ENCODE measurements around the gene ZBTB20. TPM values are rescaled to one million over a fixed set of nuclear protein-coding genes. Genes with fewer than 3 reads are reported as not detected.

The ZBTB20 gene
- total RNA-seq, 1 donor from 2014 or later, result 13.9 TPM

DNA sequence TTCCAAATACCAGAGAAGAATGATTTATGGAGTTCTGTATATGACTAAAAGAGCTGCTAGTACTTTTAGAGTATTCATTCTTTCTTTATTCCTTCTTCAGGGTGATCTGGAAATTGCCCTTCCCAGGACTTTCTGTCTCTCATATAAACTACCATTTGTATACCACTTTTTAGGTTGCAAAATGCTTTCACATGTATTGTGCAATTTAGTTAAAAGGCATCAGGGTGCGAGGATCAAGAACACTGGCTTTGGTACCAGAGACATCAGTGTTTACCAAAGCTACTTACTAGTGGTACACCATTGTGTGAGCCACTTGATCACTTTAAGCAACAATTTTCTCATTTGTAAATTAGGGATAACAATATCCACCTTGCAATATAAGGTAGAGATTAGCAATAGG lies 601.9 kb downstream of the ZBTB20 start:
- no peak for DNase-seq (ENCODE audit: low read depth in 2 of 2)

DNA sequence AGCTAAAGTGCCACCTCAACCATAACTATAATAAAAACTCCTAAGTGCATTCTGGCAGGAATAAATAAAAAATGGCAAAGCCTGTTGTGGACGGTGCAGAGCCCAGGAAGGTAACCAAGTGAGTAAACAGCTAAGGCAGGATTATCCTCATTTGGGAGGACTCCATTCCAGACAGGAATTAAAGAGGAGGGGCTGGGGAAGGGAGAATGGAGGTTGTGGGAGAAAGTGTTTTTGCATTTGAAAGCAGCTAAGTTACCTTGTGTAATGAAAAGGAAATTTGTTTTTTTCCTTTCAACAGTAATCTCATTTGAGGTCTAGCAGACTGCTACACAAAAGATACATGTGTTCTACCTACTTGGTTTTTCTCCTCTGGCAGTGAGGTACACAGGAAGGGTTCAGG lies 604.7 kb downstream of the ZBTB20 start:
- DNase-seq (ENCODE audit: low read depth in 2 of 2), result no peak

DNA sequence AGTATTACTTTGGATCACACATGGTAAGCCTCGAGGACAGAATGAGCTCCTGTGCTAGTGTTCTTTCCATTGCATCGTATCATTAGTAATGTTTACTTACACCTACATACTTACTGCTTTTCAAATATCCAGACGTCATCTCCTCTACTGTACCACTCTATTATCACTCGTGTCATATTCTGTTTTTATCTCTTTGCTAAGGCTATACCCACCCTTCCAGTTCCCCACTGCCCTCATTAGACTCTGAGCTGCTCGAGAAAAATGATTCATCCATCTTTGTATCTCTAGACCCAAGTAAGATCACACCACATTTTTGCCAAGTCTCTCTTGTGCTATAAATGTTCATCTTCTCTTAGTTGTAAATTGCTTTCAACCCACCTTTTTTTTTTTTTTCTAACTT lies 607.6 kb downstream of the ZBTB20 start:
- no peak for DNase-seq (ENCODE audit: low read depth in 2 of 2)

DNA sequence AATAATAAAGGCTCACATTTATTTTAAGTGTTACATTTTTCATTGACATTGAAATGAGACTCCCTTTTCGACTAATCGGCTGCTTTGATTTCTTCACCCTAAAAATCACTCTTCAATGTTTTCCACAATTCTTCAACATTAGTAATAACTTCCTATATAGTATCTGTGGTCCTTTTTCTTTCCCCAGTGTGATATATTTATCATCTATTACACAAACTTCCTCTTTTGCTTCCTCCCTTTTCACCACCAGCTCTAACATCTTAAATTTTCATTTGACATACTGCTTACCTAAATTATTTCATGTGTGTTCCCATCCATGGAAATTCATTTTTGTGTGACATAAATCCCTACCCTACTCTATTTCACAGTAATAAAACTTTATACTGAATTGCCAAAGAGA lies 608.9 kb downstream of the ZBTB20 start:
- DNase-seq (ENCODE audit: low read depth in 2 of 2), result no peak

DNA sequence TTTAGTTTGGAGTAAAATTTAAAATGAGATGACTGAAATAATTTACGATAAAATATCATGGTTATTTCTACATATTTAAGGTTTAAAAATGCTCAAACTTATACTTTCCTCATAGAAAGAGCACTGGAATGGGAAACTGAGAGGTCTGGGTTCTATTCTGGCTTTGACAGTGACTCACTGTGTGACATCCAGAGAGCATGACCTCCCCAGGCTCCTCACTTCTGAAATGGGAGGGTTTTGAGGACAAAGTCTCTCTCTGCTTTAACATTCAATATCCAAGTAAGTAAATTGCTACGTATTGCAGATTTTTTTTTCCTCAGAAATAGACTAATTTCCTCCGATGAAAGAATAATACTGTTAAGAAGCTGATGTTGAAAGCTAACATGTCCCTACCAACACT lies 618.6 kb downstream of the ZBTB20 start:
- DNase-seq (ENCODE audit: low read depth in 2 of 2), result no peak

DNA sequence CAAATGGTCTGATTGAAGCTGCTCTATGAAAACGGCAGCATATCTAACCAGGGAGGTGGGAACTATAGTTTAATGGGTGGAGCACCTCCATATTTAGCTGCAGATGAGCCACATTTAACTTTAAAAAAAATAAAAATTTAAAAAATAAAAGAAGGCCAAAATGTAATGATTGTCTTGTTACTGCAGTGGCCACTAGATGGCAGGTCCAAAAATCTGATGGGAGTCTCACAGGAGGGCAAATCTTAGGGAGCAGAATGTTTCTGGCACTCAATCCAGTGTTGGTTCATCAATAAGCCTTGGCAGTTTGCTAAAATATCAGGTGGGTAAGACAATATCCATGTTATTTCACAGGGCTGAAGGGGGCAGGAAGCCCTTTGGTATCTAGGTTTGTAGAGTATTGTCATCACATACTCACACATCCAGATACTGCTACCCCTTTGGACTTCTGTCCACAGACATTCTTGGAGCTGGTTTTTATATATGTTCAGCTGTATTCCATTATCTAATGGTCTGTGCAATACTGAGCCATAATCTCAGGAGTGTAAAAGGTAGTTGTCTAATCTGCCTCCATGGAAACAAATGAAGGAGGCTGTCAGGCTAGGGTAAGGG lies 619.9 kb downstream of the ZBTB20 start:
- peak; percentile 37 to 40 for DNase-seq (ENCODE audit: low read depth in 2 of 2)

DNA sequence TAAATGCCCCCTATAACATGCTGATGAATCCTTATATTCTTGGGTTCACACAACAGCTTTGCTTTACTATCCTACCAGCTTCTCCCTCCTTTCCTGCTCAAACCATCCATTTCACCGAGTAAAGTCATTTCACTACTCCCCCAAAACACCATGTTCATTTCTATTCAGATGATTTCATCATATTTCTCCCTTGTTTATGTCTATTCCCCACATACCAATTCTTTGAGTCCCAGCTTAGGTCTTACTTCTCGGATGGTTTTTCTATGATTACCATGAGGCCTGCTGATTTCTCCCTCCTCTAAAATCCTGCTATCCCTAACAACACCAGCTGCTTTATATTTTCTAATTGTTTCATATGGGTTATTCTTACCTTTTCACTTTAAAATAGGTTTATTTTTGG lies 621.8 kb downstream of the ZBTB20 start:
- no peak for DNase-seq (ENCODE audit: low read depth in 2 of 2)

DNA sequence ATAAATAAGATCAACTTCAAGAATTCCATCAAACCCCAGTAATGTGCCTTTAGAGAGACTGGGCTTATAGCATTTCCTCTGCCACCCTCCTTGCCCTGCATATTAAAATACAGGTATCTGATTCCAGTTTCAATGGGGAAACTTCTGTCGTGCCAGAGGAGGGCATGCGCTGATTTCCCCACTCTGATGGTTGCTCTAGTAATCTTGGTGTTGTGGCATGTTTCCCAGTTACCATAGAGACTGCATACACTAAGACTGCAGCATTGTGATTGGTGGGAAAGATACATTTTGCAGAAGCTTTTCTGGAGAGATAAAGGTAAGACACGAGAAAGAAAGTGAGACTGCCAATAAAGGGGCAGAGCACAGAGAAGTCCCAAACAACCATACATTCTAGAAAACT lies 627.7 kb downstream of the ZBTB20 start:
- peak; percentile 75 to 77 for DNase-seq (ENCODE audit: low read depth in 2 of 2)

DNA sequence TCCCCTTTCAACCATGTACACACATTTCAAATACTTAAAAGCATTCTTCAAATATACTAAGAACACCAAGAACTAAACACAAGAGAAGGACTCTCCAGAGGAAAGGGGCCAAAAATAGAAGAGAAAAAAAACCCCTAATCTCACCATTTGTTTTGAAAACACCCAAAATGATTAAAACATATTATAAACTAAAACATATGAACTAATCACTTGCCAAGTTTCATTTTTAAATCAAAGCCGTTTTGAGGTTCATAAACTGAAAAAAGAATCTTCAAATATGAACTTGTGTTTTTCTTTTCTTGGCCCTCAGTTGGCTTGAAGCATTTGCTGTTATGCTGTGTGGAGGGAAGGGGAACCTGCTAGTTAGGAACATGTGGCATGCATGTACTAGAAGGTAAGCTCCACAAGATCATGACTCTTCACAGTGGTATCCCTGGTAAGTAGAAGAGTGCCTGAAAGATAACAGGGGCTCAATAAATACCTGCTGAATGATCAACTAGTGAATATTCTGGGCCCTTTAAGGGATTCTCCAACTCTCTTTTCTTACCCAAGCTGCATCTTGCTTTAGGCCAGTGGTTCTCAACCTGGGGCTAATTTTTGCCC lies 628.8 kb downstream of the ZBTB20 start:
- DNase-seq (ENCODE audit: low read depth in 2 of 2), result no peak

DNA sequence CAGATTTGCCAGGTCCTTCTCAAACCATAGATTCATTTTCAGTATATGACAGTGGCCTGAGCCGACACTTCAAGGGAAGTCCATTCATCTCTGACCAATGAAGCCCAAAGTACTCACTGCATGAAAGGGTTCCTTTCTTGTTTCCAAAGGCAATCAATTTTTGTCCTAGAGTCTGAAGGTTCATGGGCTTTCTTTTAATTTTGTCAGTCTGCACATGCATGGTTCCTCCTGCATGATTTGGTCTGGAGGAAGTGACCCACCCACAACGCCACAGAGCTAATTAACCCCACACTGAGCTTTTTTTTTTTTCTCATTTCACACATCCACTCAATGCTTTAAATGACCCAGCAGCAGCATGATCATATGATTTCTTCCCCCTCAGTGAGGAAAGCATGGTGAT lies 636.9 kb downstream of the ZBTB20 start:
- no peak for DNase-seq (ENCODE audit: low read depth in 2 of 2)

DNA sequence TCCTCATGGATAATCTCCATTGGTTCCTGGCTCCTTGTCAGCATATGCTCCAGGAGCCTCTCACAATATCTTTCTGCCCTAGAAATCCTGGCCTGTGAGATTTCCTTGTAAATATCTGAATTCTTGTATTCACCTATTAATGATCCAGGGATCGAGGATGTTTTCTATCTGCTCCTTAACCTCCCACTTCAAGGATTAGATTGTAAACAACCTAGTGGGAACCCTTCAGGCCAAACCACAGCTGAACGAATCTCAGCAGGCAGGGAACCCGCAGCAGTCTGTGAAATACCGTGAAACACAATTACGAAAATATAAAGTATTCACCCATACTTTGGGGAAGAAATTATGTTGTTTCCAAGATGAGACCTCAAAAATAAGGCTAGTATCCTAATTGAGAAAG lies 637.3 kb downstream of the ZBTB20 start:
- DNase-seq (ENCODE audit: low read depth in 2 of 2), result no peak

DNA sequence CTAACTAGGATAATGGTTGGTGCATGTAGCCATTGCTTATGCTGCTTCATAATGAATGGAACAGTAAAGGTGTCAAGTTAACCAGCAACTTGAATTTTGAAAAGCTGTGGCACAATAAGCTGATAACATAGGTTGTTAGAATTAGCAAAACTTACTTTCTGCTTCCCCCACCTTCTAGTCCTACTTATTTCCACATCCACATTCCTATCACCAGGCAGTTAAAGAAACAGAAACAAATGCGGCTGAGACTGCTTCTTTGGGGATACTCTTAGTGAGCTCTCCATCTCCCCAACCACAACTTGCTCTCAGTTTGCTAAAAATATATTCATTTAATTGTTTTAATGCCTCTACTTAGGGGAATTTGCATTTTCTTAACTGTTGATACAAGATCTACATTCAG lies 638.1 kb downstream of the ZBTB20 start:
- DNase-seq (ENCODE audit: low read depth in 2 of 2), result no peak

DNA sequence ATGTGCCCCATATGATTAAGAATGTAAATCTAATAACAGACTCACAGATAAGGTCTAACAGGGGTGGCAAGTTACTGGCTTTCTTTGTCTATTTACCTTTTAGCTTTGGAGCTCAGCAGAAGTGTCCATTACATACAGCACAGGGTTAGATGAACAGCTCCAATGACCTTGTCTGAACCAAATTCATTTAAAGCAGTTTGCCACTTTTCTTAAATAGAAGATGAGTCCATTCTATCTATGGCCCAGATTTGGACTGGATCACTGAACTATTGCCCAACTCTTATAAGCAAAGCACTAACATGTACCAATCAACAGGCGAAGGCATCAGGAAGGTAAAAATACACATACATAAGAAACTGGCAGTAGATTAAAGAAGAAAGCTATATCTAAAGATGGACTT lies 638.9 kb downstream of the ZBTB20 start:
- no peak for DNase-seq (ENCODE audit: low read depth in 2 of 2)

DNA sequence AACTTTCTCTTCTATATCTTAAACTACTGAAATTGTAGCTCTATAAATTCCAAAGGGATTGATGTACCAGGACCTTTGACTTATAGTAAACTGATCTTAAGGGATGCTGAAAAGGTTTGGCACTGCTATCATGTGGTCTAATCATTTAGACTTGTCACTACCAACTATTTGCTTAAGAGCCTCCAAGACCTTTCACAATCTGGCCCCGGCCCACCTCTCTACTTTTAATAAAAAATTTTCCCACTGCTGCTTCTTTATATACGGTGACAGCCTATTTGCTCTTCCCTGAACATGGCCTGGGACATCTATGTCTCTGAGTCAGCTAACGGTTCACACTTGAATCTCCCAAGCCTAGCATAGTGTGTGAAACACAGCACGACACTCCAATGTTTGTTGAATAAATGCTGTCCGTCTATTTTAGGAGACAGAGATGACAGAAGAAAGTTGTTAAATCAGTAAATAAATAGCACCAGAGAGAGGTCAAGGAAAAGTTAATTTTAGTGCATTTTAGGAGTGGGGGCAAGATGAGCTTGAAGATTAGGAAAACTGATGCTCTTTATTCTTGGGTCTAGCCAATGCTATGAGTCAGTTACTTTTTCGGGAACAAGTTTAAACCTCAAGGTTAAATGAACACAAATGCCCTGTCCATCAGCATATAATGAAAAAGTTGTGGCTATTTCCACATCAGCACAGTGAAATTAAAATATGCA lies 640.3 kb downstream of the ZBTB20 start:
- DNase-seq (ENCODE audit: low read depth in 2 of 2), result no peak

DNA sequence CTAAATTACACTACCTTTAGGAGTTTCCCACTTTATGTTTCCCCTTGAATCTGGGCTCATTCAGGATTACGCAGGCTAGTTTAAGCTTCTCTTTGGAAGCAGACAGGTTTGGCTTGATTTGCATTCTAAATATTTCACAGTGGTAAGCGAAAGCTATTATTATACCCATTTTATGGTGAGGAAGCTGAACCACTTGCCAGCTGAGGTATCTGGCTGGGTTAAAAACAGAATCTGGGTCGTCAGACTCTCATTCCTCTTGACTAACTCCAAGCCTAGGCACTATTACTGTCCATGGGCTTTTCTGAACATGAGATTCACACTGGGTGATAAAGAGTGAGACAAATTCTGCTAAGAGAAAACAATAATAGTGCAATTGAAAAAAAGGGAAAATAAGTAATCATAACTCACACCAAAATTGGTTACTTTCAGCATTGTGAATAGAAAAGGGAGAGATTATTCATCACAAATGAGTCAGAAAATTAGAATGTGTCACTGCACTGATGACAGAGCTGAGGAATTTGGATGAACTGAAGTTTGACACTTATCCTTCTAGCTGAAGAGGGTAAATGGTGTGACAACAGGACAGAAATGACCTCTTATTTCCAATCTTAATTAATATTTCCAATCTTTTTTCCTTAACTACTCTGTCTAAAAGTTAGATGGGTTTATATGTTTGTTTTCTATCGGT lies 642.0 kb downstream of the ZBTB20 start:
- peak in 1 of 2 donors; percentile 41 for DNase-seq (ENCODE audit: low read depth in 2 of 2)

DNA sequence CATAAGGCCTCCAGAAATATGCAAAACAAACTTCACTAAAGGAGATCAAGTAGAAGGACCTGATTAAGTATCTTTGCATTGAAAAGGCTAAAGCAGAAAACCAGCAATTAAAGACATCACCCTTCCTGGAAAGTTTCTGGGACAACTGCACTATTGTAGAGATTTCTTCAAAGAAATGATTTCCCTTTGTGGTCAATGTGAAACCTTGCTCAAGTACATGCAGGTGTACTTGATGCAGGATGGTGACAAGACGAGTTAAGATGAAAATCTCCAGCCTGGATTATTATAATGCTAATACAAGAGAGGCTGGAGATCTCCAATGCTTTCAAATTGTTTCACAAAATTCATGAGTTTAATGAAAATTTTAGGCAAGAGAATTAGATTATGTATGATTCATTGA lies 644.9 kb downstream of the ZBTB20 start:
- DNase-seq (ENCODE audit: low read depth in 2 of 2), result no peak

DNA sequence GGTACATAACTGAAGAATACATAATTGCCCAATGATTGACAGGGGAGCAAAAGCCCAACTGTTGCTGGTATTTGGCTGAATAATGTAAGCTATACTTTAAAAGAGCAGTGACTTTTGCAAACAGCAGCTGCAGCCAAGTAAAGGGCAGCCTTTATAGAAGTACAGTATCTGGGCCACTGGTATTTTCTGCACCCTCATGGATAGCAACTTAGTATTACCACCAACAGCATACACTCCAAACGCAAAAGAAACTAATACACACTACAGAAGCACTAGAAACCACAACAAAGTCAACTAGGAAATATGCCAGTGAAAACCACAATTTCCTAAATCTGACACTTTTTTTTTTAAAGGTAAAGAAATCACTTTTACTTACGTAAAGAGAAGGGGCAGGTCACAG lies 647.1 kb downstream of the ZBTB20 start:
- DNase-seq (ENCODE audit: low read depth in 2 of 2), result peak in 1 of 2 donors; percentile 44

DNA sequence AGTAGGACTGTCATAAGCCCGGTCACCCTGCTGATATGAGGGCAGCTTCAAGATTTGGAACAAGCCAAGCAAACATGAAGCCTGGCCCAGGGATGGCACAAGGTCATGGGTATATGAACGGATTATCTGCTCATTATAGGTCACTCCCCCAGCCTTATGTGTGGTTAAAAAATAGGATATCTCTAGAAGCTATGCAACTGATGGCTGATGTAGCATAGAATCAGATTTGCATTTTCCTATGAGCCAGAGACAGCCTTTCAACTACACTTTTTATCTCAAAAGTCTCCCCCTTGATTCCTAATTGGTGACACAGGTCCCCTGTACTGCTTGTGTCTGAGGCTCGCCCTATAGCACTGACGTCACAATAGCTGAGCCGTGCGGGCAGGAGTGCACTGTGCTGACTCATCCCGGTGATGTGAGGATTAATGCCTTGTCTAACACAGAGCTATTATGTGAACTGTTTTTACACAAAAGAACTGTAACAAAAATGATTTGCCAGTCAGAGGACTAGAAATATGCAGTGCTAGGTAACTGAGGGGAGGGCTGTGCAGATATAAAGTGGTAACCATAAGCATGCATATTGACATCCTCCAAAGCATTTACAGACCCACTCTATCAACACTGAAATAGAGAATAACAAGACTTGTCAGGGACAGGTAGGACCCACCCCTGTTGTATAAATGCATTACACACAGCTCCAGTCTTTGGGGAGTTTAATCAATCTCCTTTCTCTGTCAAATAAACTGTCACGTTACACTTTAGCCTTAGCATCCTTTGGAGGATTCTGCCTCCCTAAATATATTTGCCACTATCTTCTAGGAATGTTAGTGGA lies 648.3 kb downstream of the ZBTB20 start:
- DNase-seq (ENCODE audit: low read depth in 2 of 2), result peak; percentile 89 to 91

DNA sequence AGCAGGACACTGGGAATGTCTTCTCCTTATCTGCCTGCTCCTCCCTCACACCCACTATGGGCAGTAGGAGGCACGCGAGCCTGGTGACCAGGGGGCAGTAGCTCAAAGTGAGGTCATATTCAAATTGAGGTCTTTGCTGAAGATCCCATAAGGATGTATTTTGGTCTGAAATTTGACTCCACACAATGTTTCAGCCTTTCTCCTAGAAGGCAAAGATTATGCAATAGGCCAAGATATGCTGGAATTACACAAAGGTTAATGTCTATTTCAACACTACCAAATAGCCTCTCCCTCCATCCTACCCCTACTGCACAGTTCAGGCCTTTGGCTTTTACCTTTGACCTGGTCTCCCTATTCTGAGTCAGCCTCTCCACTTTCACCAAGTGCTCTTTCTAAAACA lies 650.2 kb downstream of the ZBTB20 start:
- no peak for DNase-seq (ENCODE audit: low read depth in 2 of 2)

DNA sequence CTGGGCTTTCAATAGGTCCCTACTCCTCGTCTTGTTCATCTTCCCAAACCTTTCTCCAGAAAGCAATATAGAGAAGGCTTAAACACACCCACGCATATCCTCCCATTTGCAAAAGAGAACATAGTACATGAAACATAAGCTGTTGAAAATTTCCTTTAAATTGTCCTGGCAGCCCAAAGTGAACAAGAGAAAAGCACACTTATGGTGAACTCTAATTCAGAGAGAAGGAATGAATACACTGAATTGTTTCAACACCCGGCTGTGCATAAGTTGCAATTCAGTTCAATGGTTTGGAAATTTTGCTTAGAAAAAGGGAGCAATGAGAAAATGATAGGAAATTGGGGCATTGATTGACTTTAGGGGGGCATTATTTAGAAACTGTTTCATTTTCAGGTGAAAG lies 650.6 kb downstream of the ZBTB20 start:
- DNase-seq (ENCODE audit: low read depth in 2 of 2), result no peak

DNA sequence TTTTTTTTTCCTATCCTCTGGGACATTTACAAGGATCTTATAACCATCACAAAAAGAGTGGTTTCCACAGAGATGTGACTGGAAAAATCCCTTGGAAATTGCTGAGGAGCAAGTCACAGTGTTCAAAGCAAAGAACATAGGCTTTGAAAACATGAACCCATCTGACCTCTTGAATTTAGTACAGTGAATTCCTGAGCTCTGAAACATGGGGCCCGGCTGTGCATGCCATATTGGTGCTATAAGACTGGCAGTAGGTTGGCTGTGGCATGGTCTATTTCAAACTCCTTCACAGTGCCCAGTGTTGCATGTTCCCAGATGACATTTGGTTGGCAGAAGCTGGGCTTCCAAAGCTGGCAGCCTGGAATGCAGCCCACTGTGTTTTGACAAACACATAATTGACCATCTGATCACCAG lies 651.1 kb downstream of the ZBTB20 start:
- DNase-seq (ENCODE audit: low read depth in 2 of 2), result no peak

DNA sequence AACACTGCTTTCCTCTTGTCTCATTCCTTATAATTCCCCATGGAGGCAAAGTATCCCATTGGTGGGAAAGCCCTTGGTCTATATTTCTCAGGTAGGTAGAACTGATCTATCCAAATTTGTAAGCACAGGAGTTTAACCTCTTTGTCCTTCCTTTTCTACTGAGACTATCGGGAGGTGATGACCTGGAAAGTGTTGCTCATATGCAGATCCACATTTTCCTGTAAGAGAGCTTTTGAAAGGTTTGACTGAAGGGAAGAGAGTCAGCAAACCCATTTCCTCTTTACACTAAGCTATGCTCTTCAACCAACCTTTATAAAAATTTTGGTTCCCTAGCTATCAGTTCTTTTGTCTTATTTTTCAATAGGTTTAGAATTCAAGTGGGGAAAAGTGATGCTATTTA lies 652.6 kb downstream of the ZBTB20 start:
- DNase-seq (ENCODE audit: low read depth in 2 of 2), result peak; percentile 61 to 72
